HepG2 (cell line): ENCODE data around the gene PDZD4. TPM values are rescaled to one million over a fixed set of nuclear protein-coding genes. Genes with fewer than 3 reads are reported as not detected.

Experiments
- ATAC-seq: fragments of 200-7000 bp; cut with Tn5 transposase; 3 replicates; pipeline ENCODE4 v1.9.1; 2020; ENCODE audit warnings: mild to moderate bottlenecking, moderate library complexity
- BruUV-seq: library from RNA; stranded (reverse); fragments of 400-500 nt; replicated peaks from 2 replicates; lab custom pipeline; 2021; lab: Mats Ljungman, UMichigan
- CTCF ChIA-PET: fragments of 300-600 bp; formaldehyde crosslinking; extraction: SDS; loops from one replicate; lab custom pipeline; 2021; ENCODE audit warnings: low total read pairs, inconsistent platforms, low intra/inter-chr PET ratio; lab: Yijun Ruan, JAX
- POLR2A ChIA-PET: fragments of 350-600 bp; sonication (Branson Sonifier 250); formaldehyde crosslinking; loops from one replicate; lab custom pipeline; 2020; ENCODE audit warnings: antibody characterized with exemption, inconsistent platforms; lab: Yijun Ruan, JAX
- DNase-seq: peaks from one replicate; pipeline ENCODE4 v3.0.0-alpha.2; 2015; ENCODE audit warnings: low spot score
- FAIRE-seq: peaks from 3 replicates; lab custom pipeline; 2011; peaks lifted over from hg19 to GRCh38; lab: Jason Lieb, UNC
- H2AFZ ChIP-seq: one replicate; pipeline ENCODE4 v1.6.1; 2011; ENCODE audit warnings: low read length, inconsistent platforms
- H3K27ac ChIP-seq: fragments of 300-600 bp; 3 replicates; pipeline ENCODE4 v1.8.0; 2011; ENCODE audit warnings: mixed run types, mild to moderate bottlenecking, mixed read lengths, low read length, inconsistent platforms; ENCODE audit not compliant: insufficient read depth; ENCODE audit errors: extremely low read length
- H3K27me3 ChIP-seq, 2 experiments: fragments of 200-600 bp in 1 of 2; 2 replicates in 1 of 2; 3 replicates in 1 of 2; pipeline versions ENCODE4 v1.6.0 to v1.8.0; 2011; ENCODE audit warnings: low read length in 2 of 2, mild to moderate bottlenecking in 2 of 2, moderate library complexity in 2 of 2, inconsistent platforms in 1 of 2; ENCODE audit not compliant: insufficient read depth in 2 of 2, control insufficient read depth in 1 of 2
- H3K36me3 ChIP-seq, 2 experiments: fragments of 200-600 bp in 1 of 2; replicated peaks in 1 of 2; 2 replicates in 1 of 2; 3 replicates in 1 of 2; pipeline versions ENCODE4 v1.5.1 to v1.8.0; 2011; ENCODE audit warnings: low read length in 2 of 2, inconsistent platforms in 1 of 2; ENCODE audit not compliant: insufficient read depth in 2 of 2, control insufficient read depth in 1 of 2
- H3K4me1 ChIP-seq: 2 replicates; pipeline ENCODE4 v1.5.1; 2012; ENCODE audit warnings: low read length, inconsistent platforms; ENCODE audit not compliant: insufficient read depth
- H3K4me2 ChIP-seq: 2 replicates; pipeline ENCODE4 v1.6.0; 2011; ENCODE audit warnings: low read depth, low read length, inconsistent platforms
- H3K4me3 ChIP-seq, 3 experiments: fragments of 200-600 bp in 1 of 3; sonication (generic), shearing (Covaris generic) in 1 of 3; replicated peaks in 1 of 3; 2 replicates each; pipeline ENCODE4 v1.5.1; 2011 to 2016; ENCODE audit warnings: low read length in 3 of 3, inconsistent platforms in 2 of 3, low read depth in 2 of 3, mild to moderate bottlenecking in 2 of 3, control low read depth in 1 of 3, mixed read lengths in 1 of 3; ENCODE audit not compliant: insufficient read depth in 1 of 3
- H3K79me2 ChIP-seq: one replicate; pipeline ENCODE4 v1.6.1; 2011; ENCODE audit warnings: low read length, inconsistent platforms; ENCODE audit not compliant: insufficient read depth
- H3K9ac ChIP-seq: 2 replicates; pipeline ENCODE4 v1.6.0; 2011; ENCODE audit warnings: mild to moderate bottlenecking, low read depth, low read length, inconsistent platforms; ENCODE audit not compliant: insufficient read depth
- H3K9me3 ChIP-seq: 2 replicates; pipeline ENCODE4 v1.5.1; 2012; ENCODE audit warnings: mild to moderate bottlenecking, low read length
- H4K20me1 ChIP-seq: 2 replicates; pipeline ENCODE4 v1.6.0; 2011; ENCODE audit warnings: inconsistent platforms, mild to moderate bottlenecking, low read length, moderate library complexity; ENCODE audit not compliant: insufficient read depth
- CREB1 ChIP-seq, 2 experiments: fragments of 450-650 bp in 1 of 2; IDR thresholded peaks; 2 replicates each; pipeline ENCODE4 v1.6.1; 2016 to 2017; ENCODE audit warnings: control low read depth in 1 of 2, mild to moderate bottlenecking in 1 of 2, missing compliant biosample characterization in 1 of 2, missing genetic modification characterization in 1 of 2
- DPF2 ChIP-seq: sonication (generic); formaldehyde crosslinking; IDR thresholded peaks from 2 replicates; pipeline ENCODE4 v1.4.0; 2020; ENCODE audit warnings: mild to moderate bottlenecking, low read depth, missing genetic modification reagents, borderline replicate concordance
- LCORL ChIP-seq, 2 experiments: fragments of 450-650 bp in 1 of 2; sonication (generic) in 1 of 2; formaldehyde crosslinking in 1 of 2; IDR thresholded peaks; 2 replicates each; pipeline versions ENCODE4 v1.5.0 to v1.6.1; 2017 to 2020; ENCODE audit warnings: antibody characterized with exemption in 1 of 2, missing genetic modification reagents in 1 of 2
- MZF1 ChIP-seq: sonication (generic); formaldehyde crosslinking; IDR thresholded peaks from 2 replicates; pipeline ENCODE4 v1.8.1; 2023; ENCODE audit warnings: mild to moderate bottlenecking, missing genetic modification reagents, borderline replicate concordance
- RAD51 ChIP-seq: fragments of 450-650 bp; IDR thresholded peaks from 2 replicates; pipeline ENCODE4 v1.6.1; 2016; ENCODE audit warnings: borderline replicate concordance
- SCMH1 ChIP-seq: sonication (generic); formaldehyde crosslinking; IDR thresholded peaks from 2 replicates; pipeline ENCODE4 v1.9.0; 2021; ENCODE audit warnings: missing genetic modification reagents, mild to moderate bottlenecking, borderline replicate concordance
- TCF12 ChIP-seq, 2 experiments: fragments of 450-650 bp in 1 of 2; sonication (generic) in 1 of 2; formaldehyde crosslinking in 1 of 2; IDR thresholded peaks; 2 replicates each; pipeline versions ENCODE4 v1.6.1 to v1.8.0; 2017 to 2022; ENCODE audit warnings: antibody characterized with exemption in 1 of 2, mild to moderate bottlenecking in 1 of 2, missing genetic modification reagents in 1 of 2, moderate library complexity in 1 of 2
- ZNF136 ChIP-seq: sonication (generic); formaldehyde crosslinking; IDR thresholded peaks from 2 replicates; pipeline ENCODE4 v1.8.1; 2022; ENCODE audit warnings: low read depth, mild to moderate bottlenecking, moderate library complexity, missing genetic modification reagents
- ZNF329 ChIP-seq: sonication (generic); formaldehyde crosslinking; IDR thresholded peaks from 2 replicates; pipeline ENCODE4 v1.9.0; 2021; ENCODE audit warnings: low read depth, mild to moderate bottlenecking, missing genetic modification reagents
- ZNF839 ChIP-seq: sonication (generic); formaldehyde crosslinking; IDR thresholded peaks from 2 replicates; pipeline ENCODE4 v1.4.0; 2020; ENCODE audit warnings: missing genetic modification reagents, mild to moderate bottlenecking, borderline replicate concordance
- WGBS: methylation state at CpG from one replicate; pipeline ENCODE4 v1.1.6; 2017; ENCODE audit warnings: low lambda C conversion rate; 5-methylcytosine and 5-hydroxymethylcytosine counted together
- in situ Hi-C: cut with HindIII; loops from 2 replicates; pipeline ENCODE4 v1.10.0; 2017; ENCODE audit warnings: low pct_unique_long_range_greater_than_20kb; ENCODE audit not compliant: extremely low pct_ligation_motif_present
- intact Hi-C: fragments of 100-400 bp; cut with micrococcal nuclease; formaldehyde crosslinking; loops from one replicate; pipeline ENCODE4 v1.10.0; 2022; ENCODE audit not compliant: unreplicated experiment
- polyA plus RNA-seq, 8 experiments: library from polyadenylated mRNA; depleted of rRNA in 3 of 8; stranded (reverse) in 7 of 8; unstranded in 1 of 8; fragments of >200 nt; fragmentation: Illumina TruSeq in 4 of 8; extraction: Trizol in 4 of 8; gene quantifications; 2 replicates each; pipeline versions ENCODE4 v1.2.1 to v1.2.3, GENCODE V29; 2011 to 2016; ENCODE audit warnings: low read depth in 4 of 8, missing spikeins in 1 of 8, mixed read lengths in 1 of 8; ENCODE audit not compliant: insufficient read depth in 1 of 8
- total RNA-seq, 5 experiments: library from RNA; depleted of rRNA; stranded (reverse); fragments of >200 nt; fragmentation: Illumina TruSeq; extraction: Trizol; gene quantifications; 2 replicates each; pipeline ENCODE4 v1.2.3, GENCODE V29; 2016; ENCODE audit warnings: low read depth in 1 of 5
- TF ChIP-seq, protein P1 (sequence below): sonication (generic); formaldehyde crosslinking; IDR thresholded peaks from 2 replicates; pipeline ENCODE4 v1.5.1; 2020; ENCODE audit warnings: missing genetic modification reagents, mild to moderate bottlenecking, borderline replicate concordance
- TF ChIP-seq, protein P2 (sequence below): fragments of 450-650 bp; IDR thresholded peaks from 2 replicates; pipeline ENCODE4 v1.6.1; 2017

Gene PDZD4
- total and polyA plus RNA-seq, 2 of the 13 experiments (the other 11 are each of a cell fraction or from before 2014, with no cell fraction given): not detected

DNA sequence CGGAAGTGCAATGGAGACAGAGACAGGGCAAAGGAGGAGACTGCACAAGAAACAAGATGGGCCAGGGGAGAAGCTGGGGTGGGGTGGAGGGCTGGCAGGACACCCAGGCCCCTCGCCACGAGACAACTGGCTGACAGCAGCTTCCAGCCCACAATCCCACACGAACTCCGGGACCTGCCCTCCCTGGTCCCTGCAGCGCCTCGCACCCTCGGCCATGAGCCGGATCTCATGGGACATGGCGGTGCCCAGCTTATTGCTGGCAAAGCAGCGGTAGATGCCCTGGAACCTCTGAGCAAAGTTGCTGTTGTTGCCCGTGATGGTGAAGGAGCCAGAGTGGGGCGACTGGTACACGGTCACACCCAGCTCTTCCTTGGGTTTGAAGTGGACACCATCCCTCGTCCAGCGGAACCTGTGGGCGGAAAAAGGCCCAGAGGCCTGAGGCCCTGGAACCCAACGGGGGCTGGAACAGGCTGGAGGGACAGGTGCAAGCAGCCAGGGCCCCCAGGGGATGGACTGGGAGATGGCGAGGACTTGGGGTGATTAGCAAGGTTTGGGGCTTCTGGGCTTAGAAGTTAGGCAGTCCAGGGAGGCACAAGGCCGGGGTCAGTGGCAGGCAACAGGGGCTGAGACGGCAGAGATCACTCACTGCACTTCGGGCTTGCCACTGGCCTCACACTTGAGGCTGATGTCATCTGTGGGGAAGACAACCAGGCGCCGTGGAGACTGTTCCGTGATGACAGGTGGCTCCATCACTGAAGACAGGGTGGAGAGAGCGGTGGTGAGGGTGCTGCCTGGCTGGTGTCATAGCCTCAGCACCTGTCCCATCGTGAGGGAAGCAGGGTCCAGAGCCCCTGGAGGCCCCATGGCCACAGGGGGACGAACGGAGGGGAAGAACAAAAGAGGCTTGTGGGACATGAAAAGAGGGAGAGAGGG, 41.9 kb upstream of the PDZD4 start (continued):
- no peak for TF ChIP-seq ZNF839 (CRISPR knock-in tag)

DNA sequence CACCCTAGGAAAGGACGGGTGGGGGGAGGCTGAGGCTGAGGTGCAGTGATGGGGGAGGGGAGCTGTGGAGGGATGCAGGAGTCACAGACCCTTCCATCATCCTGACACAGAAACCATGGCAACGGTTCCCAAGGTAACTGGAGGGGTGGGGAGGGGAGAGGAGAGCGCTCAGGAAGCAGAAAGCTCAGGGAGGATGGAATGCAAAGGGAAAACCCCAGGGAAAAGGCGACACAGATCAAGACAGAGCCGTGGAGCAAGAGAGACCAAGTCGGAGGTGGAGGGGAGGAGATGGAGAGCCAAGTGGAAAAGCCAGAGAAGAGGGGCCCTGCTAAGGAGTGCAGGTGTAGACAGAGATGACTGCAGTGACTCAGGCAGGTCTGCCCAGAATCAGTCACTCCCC, 41.1 kb upstream of the PDZD4 start:
- POLR2A ChIA-PET: no interaction called here
- in situ Hi-C loops (no loop called here), intact Hi-C loops (no loop called here)
- Histone ChIP-seq H3K4me1 (no peaks in the 10 kb centered on the region), H3K9ac (no peak overlapping the region), H3K9me3 (no peaks in the 10 kb centered on the region), H3K27me3 (no peaks in the 10 kb centered on the region), H3K4me2 (no peak overlapping the region), H3K79me2 (no peaks in the 10 kb centered on the region), H2AFZ (no peak overlapping the region), H3K27ac (no peak overlapping the region), H4K20me1 (no peaks in the 10 kb centered on the region)
- BruUV-seq: no TSS peak
- DNase-seq (no peak), ATAC-seq (no peak), FAIRE-seq (no peak)
- CTCF ChIA-PET: no interaction called here
- WGBS: 43% methylated on average over 6 of the region's 6 CpGs
- TF ChIP-seq SCMH1 (CRISPR knock-in tag) (no peak), MZF1 (CRISPR knock-in tag) (no peak)
- TF ChIP-seq, all 625 proteins: peak for 0
- H3K36me3 ChIP-seq: no peaks in the 10 kb centered on the region
- no peak overlapping the region for H3K4me3 ChIP-seq

DNA sequence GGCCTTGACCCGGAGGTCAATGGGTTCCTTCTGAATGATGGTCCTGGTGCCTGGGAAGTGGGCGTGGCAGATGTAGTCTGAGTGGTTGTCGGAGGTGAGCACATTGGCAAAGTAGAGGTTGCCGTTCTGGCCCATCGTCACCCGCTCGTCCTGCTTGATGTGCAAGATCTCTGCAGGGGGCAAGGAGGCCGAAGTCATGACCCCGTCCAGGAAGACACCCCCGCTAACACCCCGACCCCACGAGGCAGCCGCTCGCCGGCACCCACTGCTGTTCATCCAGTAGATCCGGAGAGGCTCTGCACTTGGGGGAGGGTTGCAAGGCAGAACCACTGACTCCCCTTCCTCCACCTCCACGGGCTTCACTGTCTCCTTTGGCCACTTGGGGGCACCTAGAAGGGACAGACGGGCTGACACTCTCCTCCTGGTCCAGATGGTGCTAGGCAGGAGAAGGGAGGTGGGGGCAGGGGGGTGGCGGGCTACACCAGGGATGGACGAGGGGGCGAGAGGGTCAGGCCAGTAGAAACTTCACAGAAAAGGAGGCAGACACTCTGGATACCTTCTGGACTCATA, 40.5 kb upstream of the PDZD4 start:
- Histone ChIP-seq H3K27me3 (no peaks in the 10 kb centered on the region), H2AFZ (no peak overlapping the region), H3K36me3 (no peaks in the 10 kb centered on the region), H3K4me3 (no peak overlapping the region), H3K27ac (no peak overlapping the region), H3K9ac (no peak overlapping the region), H3K4me1 (no peaks in the 10 kb centered on the region), H3K4me2 (no peak overlapping the region), H3K79me2 (no peaks in the 10 kb centered on the region), H3K9me3 (no peaks in the 10 kb centered on the region), H4K20me1 (no peaks in the 10 kb centered on the region)
- CTCF ChIA-PET: no interaction called here
- FAIRE-seq (no peak), DNase-seq (no peak), ATAC-seq (peak; percentile 33; the same call in 1 of the 3 replicates)
- no TSS peak for BruUV-seq
- in situ Hi-C loops: no loop called here
- intact Hi-C loops: no loop called here
- no CpG with 5 or more reads among the region's 21 CpGs for WGBS
- POLR2A ChIA-PET: no interaction called here
- TF ChIP-seq ZNF136 (CRISPR knock-in tag) (no peak), LCORL (IDR thresholded peaks at IDR 0.05) (no peak), LCORL (CRISPR knock-in tag; IDR thresholded peaks at IDR 0.05) (no peak), DPF2 (CRISPR knock-in tag) (no peak), ZNF329 (CRISPR knock-in tag) (no peak), CREB1 (IDR thresholded peaks at IDR 0.05) (no peak), CREB1 (CRISPR knock-in tag; IDR thresholded peaks at IDR 0.05) (no peak), RAD51 (no peak), TCF12 (IDR thresholded peaks at IDR 0.05) (no peak), TCF12 (CRISPR knock-in tag; IDR thresholded peaks at IDR 0.05) (no peak)
- TF ChIP-seq, protein P1, sequence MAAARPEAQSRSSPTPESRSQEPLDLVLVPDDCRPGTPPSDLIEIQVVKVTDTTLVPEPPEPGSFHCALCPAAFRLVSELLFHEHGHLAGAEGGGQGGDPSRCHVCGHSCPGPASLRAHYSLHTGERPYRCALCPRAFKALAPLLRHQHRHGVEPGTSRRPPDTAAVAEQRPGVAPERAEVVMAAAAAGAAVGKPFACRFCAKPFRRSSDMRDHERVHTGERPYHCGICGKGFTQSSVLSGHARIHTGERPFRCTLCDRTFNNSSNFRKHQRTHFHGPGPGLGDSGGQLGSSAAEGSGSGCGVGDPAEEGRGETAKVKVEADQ (CRISPR knock-in tag): no peak
- TF ChIP-seq, protein P2, sequence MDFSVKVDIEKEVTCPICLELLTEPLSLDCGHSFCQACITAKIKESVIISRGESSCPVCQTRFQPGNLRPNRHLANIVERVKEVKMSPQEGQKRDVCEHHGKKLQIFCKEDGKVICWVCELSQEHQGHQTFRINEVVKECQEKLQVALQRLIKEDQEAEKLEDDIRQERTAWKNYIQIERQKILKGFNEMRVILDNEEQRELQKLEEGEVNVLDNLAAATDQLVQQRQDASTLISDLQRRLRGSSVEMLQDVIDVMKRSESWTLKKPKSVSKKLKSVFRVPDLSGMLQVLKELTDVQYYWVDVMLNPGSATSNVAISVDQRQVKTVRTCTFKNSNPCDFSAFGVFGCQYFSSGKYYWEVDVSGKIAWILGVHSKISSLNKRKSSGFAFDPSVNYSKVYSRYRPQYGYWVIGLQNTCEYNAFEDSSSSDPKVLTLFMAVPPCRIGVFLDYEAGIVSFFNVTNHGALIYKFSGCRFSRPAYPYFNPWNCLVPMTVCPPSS: no peak
